Natural killer cell (primary cell): ENCODE measurements around the gene PDE11A. TPM values are rescaled to one million over a fixed set of nuclear protein-coding genes. Genes with fewer than 3 reads are reported as not detected.

Source experiments
- ATAC-seq, 3 donors: fragments of 150-1000 bp in 2 of 3; fragments of 200-7000 bp in 1 of 3; cut with Tn5 transposase; 1 replicate in 1 of 3; 2 replicates in 2 of 3; pipeline ENCODE4 v1.10.0; 2021; ENCODE audit warnings: mild to moderate bottlenecking in 2 of 3, moderate library complexity in 2 of 3
- DNase-seq, 2 donors: peaks; one replicate each; pipeline versions ENCODE4 v3.0.0 to v3.0.0-alpha.2; 2013 to 2021; ENCODE audit warnings: mixed read lengths in 1 of 2
- H3K27ac ChIP-seq: one replicate; pipeline ENCODE4 v1.5.1; 2013; ENCODE audit warnings: mild to moderate bottlenecking, low read length
- H3K27me3 ChIP-seq: one replicate; pipeline ENCODE4 v1.6.1; 2013; ENCODE audit warnings: low read length; ENCODE audit not compliant: control insufficient read depth, insufficient read depth
- H3K36me3 ChIP-seq: one replicate; pipeline ENCODE4 v1.6.1; 2013; ENCODE audit warnings: low read length; ENCODE audit not compliant: control insufficient read depth, insufficient read depth
- H3K4me1 ChIP-seq: one replicate; pipeline ENCODE4 v1.6.1; 2013; ENCODE audit warnings: low read length; ENCODE audit not compliant: control insufficient read depth, insufficient read depth
- H3K4me3 ChIP-seq: one replicate; pipeline ENCODE4 v1.5.1; 2013; ENCODE audit warnings: low read length
- H3K9me3 ChIP-seq: one replicate; pipeline ENCODE4 v1.6.1; 2013; ENCODE audit warnings: low read length; ENCODE audit not compliant: control insufficient read depth, insufficient read depth
- H3K27ac Mint-ChIP-seq, 2 donors: one replicate each; pipeline ENCODE4 v1.8.0; 2022; ENCODE audit warnings: mild to moderate bottlenecking in 2 of 2, mixed read lengths in 2 of 2, moderate library complexity in 1 of 2
- H3K27me3 Mint-ChIP-seq, 2 donors: one replicate each; pipeline ENCODE4 v1.8.0; 2022; ENCODE audit warnings: low read depth in 2 of 2, mixed read lengths in 2 of 2
- H3K36me3 Mint-ChIP-seq: one replicate; pipeline ENCODE4 v1.8.0; 2022; ENCODE audit warnings: mixed read lengths
- H3K4me1 Mint-ChIP-seq, 2 donors: one replicate each; pipeline ENCODE4 v1.8.0; 2022; ENCODE audit warnings: mixed read lengths in 2 of 2
- H3K4me3 Mint-ChIP-seq: one replicate; pipeline ENCODE4 v1.8.0; 2022; ENCODE audit warnings: mild to moderate bottlenecking, moderate library complexity, mixed read lengths
- H3K9me3 Mint-ChIP-seq, 2 donors: one replicate each; pipeline ENCODE4 v1.8.0; 2022; ENCODE audit warnings: mixed read lengths in 2 of 2
- CTCF ChIP-seq: fragments of 200-600 bp; IDR thresholded peaks from one replicate; pipeline ENCODE4 v1.8.0; 2022; ENCODE audit warnings: antibody characterized with exemption
- WGBS: methylation state at CpG from one replicate; pipeline ENCODE4 v1.1.7; 2013; ENCODE audit warnings: missing lambda C conversion rate; ENCODE audit not compliant: insufficient coverage; 5-methylcytosine and 5-hydroxymethylcytosine counted together
- intact Hi-C: fragments of 100-400 bp; cut with micrococcal nuclease; formaldehyde crosslinking; loops from one replicate; pipeline ENCODE4 v1.14.2; 2022
- total RNA-seq, 4 donors: library from RNA; stranded (reverse); fragments of 120-200 nt in 1 of 4; gene quantifications; one replicate each; pipeline versions ENCODE4 v1.2.3 to v1.2.4, GENCODE V29; 2013 to 2022

PDE11A gene
- total RNA-seq, 3 donors from 2014 or later (not counting 1 experiment from before 2014, with no cell fraction given): not detected

- 92% methylated on average over 4 of the region's 4 CpGs for WGBS
- H3K9me3 ChIP-seq: no peaks in the 10 kb centered on the region
Observed at GRCh38 chr2:177692783-177693269, 379.8 kb downstream of the PDE11A start.

GRCh38 chr2:177692042-177692782 lies 380.4 kb downstream of the PDE11A start:
- TF ChIP-seq CTCF: no peak
- Histone ChIP-seq H3K27me3 (no peaks in the 10 kb centered on the region), H3K9me3 (no peaks in the 10 kb centered on the region), H3K27ac (no peak overlapping the region), H3K4me3 (no peak overlapping the region), H3K4me1 (no peaks in the 10 kb centered on the region), H3K36me3 (no peaks in the 10 kb centered on the region)
- H3K4me1 Mint-ChIP-seq: no peaks in the 10 kb centered on the region
- DNase-seq (no peak), ATAC-seq (no peak)
- no peak overlapping the region for H3K4me3 Mint-ChIP-seq
- intact Hi-C loops: no loop called here
- WGBS: 88% methylated on average over 2 of the region's 2 CpGs
- H3K27ac Mint-ChIP-seq: no peak overlapping the region
- no peaks in the 10 kb centered on the region for H3K36me3 Mint-ChIP-seq
- no peaks in the 10 kb centered on the region for H3K9me3 Mint-ChIP-seq
- peaks cover 13 to 16% of the 10 kb centered on the region in 2 donors for H3K27me3 Mint-ChIP-seq

More at GRCh38 chr2:177692783-177693269, 379.8 kb downstream of the PDE11A start:
- Mint-ChIP-seq H3K36me3 (no peaks in the 10 kb centered on the region), H3K27me3 (peaks cover 13 to 16% of the 10 kb centered on the region in 2 donors), H3K27ac (no peak overlapping the region), H3K4me1 (no peaks in the 10 kb centered on the region), H3K9me3 (no peaks in the 10 kb centered on the region), H3K4me3 (no peak overlapping the region)
- H3K4me1 ChIP-seq: no peaks in the 10 kb centered on the region
- H3K27ac ChIP-seq: no peak overlapping the region
- DNase-seq: no peak
- ATAC-seq: no peak
- no peak for TF ChIP-seq CTCF
- no peak overlapping the region for H3K4me3 ChIP-seq
- no peaks in the 10 kb centered on the region for H3K27me3 ChIP-seq
- H3K36me3 ChIP-seq: no peaks in the 10 kb centered on the region
- intact Hi-C loops: no loop called here

GRCh38 chr2:177691177-177691576 lies 381.4 kb downstream of the PDE11A start:
- Histone ChIP-seq H3K27ac (no peak overlapping the region), H3K4me1 (no peaks in the 10 kb centered on the region), H3K36me3 (no peaks in the 10 kb centered on the region), H3K27me3 (no peaks in the 10 kb centered on the region), H3K4me3 (no peak overlapping the region), H3K9me3 (no peaks in the 10 kb centered on the region)
- H3K9me3 Mint-ChIP-seq: no peaks in the 10 kb centered on the region
- no peak for TF ChIP-seq CTCF
- H3K36me3 Mint-ChIP-seq: no peaks in the 10 kb centered on the region
- no peak overlapping the region for H3K4me3 Mint-ChIP-seq
- ATAC-seq (no peak), DNase-seq (no peak)
- intact Hi-C loops: no loop called here
- 0% methylated on average over 1 of the region's 1 CpG for WGBS
- H3K27ac Mint-ChIP-seq: no peak overlapping the region
- H3K4me1 Mint-ChIP-seq: no peaks in the 10 kb centered on the region
- peaks cover 7 to 12% of the 10 kb centered on the region in 2 donors for H3K27me3 Mint-ChIP-seq
